DMS79 treated with DMSO at 0.1 percent for 48 hours (cell line): ENCODE results near the gene GRK2.
A peak's percentile ranks its signal among the peaks of the same experiment; 100 is the strongest.
"Not testable (repeated sequence)": the region's sequence is repeated elsewhere in the genome, so short reads cannot be mapped to it uniquely, and the experiment has no call there.

Experiments used
- DNase-seq: peaks from one replicate; lab custom pipeline; 2025; lab: John Stamatoyannopoulos, UW

Gene GRK2

DNA sequence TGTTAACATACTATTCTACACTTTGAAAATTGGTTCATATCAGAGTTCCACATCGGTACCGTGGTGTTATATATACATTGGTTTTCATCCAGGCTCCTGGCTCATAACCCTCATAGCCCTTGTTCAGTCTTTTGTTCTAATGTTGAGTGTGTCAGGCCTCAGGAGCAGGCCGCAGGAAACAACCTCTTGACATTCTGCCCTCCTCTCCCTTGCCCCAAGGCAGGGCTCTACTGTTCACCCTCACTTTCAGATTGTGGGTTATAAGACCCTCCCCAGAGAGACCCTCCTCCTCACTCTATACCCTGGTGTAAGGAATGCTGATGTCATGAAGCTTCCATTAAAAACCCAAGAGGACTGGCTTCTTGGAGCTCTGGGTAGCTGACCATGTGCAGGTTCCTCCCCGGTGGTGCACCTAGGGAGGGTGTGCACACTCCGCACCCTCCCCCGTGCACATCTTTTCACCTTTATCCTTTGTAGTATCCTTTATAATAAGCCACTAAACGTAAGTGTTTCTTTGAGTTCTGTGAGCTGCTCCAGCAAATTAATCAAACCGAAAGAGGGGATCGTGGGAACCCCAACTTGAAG, 49.1 kb downstream of the GRK2 start:
- no peak for DNase-seq

DNA sequence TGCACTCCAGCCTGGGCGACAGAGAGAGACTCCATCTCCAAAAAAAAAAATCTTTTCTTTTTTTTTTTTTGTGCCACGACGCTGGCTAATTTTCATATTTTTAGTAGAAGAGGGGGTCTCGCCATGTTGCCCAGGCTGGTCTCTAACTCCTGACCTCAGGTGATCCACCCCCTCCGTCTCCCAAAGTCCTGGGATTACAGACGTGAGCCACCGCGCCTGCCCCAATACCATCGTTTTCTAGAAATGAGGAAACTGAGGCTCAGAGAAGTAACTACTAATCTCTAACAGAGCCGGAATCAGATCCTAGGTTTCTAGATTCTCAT, 50.6 kb downstream of the GRK2 start:
- DNase-seq = no peak

DNA sequence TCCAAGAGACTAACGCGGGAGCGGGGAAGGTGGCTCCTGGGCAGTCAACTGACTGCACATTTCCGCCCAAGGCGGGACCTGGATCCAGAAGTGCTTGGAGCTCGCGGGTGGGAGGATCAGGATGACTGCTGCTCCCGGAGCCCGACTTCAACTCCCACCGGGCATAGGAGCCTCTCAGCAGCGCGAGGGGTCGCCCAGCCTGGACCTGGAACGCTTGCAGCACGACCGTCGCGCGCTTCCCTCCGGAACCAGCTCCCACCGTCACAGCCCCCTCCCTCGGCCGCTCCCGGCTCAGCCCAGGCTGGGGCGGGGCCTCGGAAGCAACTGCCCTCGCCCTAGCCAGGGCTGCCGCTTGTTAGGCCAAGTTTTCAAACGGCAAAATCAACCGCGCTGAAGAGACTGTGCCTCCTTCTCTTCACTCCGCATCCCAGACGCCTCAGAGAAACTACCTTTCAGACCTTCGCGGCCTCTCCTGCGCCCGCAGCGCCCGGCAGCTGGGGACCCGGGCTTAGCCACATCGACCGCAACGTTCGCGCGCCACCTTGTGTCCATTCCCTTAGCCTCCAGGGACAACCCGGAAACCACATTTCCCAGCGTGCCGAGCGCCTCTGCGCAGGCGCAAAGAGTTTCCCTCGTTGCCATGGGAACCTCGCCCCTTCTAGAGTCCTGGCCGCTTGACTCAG, 51.1 kb downstream of the GRK2 start:
- peak; percentile 94 for DNase-seq

DNA sequence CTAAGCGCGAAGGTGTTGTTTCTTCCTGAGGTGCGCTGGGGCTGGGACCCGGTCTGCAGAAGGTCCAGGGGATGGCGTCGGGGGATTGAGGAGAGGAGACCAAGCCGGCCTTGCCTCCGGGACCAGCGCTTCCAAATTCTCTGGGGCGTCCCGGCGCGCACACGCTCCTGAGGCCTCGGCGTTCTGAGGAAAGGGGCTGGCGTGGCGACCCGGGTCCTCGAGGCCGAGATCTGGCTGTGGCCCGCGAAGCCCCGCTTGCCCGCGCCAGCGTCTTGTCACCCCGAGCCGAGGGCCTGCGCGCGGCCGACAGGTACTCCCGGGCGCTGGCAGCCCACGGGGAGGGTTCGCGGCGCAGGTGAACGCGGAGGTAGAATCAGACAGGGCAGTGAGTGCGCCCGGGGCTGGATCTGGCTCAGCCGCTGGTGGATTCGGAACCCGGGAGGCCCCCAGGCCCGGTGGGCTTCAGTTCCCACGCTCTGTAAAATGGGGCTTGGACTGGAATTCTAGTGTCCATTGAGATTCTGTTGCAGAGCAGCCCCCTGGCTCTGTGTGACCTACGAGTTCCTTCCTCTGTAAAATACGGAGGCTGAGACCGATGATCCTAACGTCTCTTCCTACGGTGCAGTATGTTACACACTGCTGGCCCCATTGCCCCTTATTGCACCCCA, 51.7 kb downstream of the GRK2 start:
- DNase-seq = peak; percentile 32

DNA sequence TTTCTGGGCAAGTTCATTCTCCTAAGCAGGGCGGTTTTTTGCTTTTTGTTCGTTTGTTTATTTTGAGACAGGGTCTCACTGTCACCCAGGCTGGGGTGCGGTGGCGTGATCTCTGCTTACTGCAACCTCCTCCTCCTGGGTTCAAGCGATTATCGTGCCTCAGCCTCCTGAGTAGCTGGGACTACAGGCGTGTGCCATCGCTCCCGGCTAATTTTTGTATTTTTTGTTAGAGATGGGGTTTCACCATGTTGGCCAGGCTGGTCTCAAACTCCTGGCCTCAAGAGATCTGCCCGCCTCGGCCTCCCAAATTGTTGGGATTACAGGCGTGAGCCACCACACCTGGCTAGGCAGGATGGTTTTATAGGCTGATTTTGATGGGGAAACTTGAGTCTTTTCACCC, 52.6 kb downstream of the GRK2 start:
- not testable (repeated sequence) for DNase-seq

DNA sequence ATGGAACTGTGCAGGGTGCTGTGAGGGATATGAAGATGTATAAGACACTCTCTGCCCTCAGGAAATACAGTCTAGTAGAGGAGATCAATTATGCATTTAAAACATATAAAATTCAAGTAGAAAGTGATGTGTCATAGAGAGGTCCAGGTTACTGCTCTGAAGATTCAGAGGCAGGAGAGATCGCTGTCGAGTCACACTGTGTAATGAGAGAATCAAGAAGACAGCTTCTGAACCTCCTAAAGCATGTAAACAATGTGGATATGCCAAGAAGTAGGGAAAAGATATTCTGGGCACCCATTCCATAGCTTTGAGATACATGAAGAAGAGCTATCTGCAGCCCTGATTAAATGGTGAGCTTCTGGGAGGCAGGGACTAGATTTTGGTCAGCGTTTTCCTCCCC, 53.7 kb downstream of the GRK2 start:
- DNase-seq = no peak

DNA sequence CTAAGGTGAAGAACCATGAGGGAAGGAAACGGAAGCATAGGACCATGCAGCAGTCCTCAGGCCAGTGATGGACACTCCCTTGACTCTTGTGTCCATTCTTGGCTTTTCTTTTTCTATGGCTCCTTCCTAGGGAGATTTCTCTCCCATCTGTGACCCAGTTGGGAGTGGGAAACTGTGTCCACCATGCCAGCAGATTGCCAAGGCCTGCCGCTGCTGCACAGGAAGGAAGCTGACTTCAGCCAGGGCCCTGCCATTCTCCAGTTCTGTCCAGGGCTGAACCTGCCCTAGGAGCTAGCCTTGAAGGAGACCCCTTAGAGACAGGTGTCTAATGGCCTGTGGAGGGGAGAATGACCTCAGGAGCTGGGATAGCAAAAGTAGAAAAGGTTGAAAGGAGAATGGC, 54.4 kb downstream of the GRK2 start:
- no peak for DNase-seq

DNA sequence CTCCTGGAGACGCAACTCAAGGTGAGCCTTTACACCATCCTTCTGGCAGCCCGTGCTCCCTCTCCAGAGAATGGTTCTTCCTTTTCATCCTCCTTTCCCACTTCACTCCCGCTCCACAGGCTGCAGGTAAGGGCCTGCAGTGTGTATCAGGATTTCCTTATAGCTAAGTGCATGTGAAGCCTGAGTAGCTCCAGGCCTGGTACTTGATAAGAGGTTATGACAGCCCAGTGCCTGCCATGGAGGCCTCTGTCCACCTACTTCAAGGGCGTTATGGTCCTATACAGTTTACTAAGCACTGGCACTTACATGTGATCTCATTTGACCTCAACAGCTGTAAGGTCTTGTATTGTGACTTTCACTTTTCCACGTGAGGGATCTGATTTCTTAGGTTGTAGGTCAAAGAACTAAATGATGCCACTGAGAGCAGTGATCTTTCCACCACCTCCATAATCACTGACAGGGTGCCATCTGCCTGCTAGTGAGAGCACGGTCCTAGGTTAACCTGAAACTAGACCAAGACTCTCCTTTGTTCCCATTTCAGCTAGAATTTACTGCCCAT, 55.1 kb downstream of the GRK2 start:
- DNase-seq = no peak

DNA sequence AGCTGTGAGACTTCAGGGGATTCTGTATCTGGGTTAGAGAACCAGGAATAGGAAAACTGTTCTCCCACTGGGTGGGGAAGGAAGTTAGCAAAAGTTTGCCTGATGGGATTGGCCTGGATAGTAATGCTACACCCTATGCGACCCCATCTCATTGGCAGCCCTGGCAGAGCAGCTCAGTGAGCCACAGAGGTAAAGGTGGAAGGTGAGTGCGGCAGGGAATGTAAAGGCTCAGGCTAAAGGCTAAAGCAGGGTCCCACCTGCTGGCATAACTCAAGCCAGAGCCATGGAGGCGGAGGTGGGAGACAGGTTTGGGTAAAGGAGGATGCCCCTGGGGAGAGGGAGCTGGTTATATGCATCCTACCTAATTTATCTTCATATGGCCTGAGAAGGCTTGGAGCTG, 55.8 kb downstream of the GRK2 start:
- no peak for DNase-seq

DNA sequence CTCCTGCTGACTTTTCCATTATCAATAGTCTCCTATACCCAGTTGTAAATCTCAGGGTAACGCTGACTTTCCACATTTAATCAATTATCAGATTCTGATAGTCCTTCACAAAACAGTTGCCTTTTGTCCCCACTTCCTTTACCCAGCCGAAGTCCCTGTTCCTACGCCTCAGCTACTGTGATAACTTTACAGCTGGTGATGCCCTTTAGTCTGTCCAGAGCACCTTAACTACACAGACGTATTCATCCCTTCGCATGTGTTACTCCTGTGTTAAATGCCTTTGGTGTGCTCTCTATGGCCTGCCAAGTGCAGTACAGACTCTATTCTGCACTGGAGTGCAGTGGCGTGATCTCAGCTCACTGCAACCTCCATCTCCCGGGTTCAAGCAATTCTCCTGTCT, 57.3 kb downstream of the GRK2 start:
- DNase-seq = no peak

DNA sequence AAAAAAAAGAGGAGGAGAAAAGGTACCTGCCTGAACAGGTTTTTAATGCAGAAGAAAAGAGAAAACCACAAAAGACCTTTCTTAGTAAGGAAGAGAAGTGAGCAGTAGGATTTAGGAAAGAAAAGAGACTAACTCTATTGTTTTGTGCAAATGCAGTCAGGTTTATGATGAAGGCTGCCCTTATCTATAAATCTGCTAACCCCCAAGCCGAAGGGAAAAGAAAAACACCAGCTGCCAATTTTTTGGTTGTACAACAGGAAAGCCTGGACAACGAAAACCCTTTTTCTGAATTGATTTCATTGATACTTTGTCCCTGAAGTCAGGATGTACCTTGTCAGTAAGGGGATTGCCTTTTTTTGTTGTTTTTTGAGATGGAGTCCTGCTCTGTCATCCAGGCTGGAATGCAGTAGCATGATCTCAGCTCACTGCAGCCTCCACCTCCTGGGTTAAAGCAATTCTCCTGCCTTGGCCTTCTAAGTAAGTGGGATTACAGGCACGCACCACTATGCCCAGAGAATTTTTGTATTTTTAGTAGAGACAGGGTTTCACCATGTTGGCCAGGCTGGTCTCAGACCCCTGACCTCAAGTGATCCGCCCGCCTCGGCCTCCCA, 65.9 kb downstream of the GRK2 start:
- no peak for DNase-seq
